ENCODE measurements around the gene PIEZO2.

GRCh38 chr18:11019295-11020105 lies 129.9 kb downstream of the PIEZO2 start:
- TF ChIP-seq, protein P1, sequence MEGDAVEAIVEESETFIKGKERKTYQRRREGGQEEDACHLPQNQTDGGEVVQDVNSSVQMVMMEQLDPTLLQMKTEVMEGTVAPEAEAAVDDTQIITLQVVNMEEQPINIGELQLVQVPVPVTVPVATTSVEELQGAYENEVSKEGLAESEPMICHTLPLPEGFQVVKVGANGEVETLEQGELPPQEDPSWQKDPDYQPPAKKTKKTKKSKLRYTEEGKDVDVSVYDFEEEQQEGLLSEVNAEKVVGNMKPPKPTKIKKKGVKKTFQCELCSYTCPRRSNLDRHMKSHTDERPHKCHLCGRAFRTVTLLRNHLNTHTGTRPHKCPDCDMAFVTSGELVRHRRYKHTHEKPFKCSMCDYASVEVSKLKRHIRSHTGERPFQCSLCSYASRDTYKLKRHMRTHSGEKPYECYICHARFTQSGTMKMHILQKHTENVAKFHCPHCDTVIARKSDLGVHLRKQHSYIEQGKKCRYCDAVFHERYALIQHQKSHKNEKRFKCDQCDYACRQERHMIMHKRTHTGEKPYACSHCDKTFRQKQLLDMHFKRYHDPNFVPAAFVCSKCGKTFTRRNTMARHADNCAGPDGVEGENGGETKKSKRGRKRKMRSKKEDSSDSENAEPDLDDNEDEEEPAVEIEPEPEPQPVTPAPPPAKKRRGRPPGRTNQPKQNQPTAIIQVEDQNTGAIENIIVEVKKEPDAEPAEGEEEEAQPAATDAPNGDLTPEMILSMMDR (IDR thresholded peaks at IDR 0.05 in 8 of 11, conservative IDR thresholded peaks at IDR 0.05 in 3 of 11), result no peak
- TF ChIP-seq POLR2A (IDR thresholded peaks at IDR 0.05) (no peak), POLR2AphosphoS5 (IDR thresholded peaks at IDR 0.05) (no peak)

Measured in spleen (tissue), 7 donors.